HepG2 (cell line): ENCODE results near the gene KIF25. TPM values are rescaled to one million over a fixed set of nuclear protein-coding genes. Genes with fewer than 3 reads are reported as not detected.

ENCODE experiments used
- ATAC-seq: fragments of 200-7000 bp; cut with Tn5 transposase; 3 replicates; pipeline ENCODE4 v1.9.1; 2020; ENCODE audit warnings: mild to moderate bottlenecking, moderate library complexity
- BruUV-seq: library from RNA; stranded (reverse); fragments of 400-500 nt; replicated peaks from 2 replicates; lab custom pipeline; 2021; lab: Mats Ljungman, UMichigan
- CTCF ChIA-PET: fragments of 300-600 bp; formaldehyde crosslinking; extraction: SDS; loops from one replicate; lab custom pipeline; 2021; ENCODE audit warnings: low total read pairs, inconsistent platforms, low intra/inter-chr PET ratio; lab: Yijun Ruan, JAX
- POLR2A ChIA-PET: fragments of 350-600 bp; sonication (Branson Sonifier 250); formaldehyde crosslinking; loops from one replicate; lab custom pipeline; 2020; ENCODE audit warnings: antibody characterized with exemption, inconsistent platforms; lab: Yijun Ruan, JAX
- DNase-seq: peaks from one replicate; pipeline ENCODE4 v3.0.0-alpha.2; 2015; ENCODE audit warnings: low spot score
- FAIRE-seq: peaks from 3 replicates; lab custom pipeline; 2011; peaks lifted over from hg19 to GRCh38; lab: Jason Lieb, UNC
- H2AFZ ChIP-seq: one replicate; pipeline ENCODE4 v1.6.1; 2011; ENCODE audit warnings: low read length, inconsistent platforms
- H3K27ac ChIP-seq: fragments of 300-600 bp; 3 replicates; pipeline ENCODE4 v1.8.0; 2011; ENCODE audit warnings: mixed run types, mild to moderate bottlenecking, mixed read lengths, low read length, inconsistent platforms; ENCODE audit not compliant: insufficient read depth; ENCODE audit errors: extremely low read length
- H3K27me3 ChIP-seq, 2 experiments: fragments of 200-600 bp in 1 of 2; 2 replicates in 1 of 2; 3 replicates in 1 of 2; pipeline versions ENCODE4 v1.6.0 to v1.8.0; 2011; ENCODE audit warnings: low read length in 2 of 2, mild to moderate bottlenecking in 2 of 2, moderate library complexity in 2 of 2, inconsistent platforms in 1 of 2; ENCODE audit not compliant: insufficient read depth in 2 of 2, control insufficient read depth in 1 of 2
- H3K36me3 ChIP-seq, 2 experiments: fragments of 200-600 bp in 1 of 2; replicated peaks in 1 of 2; 2 replicates in 1 of 2; 3 replicates in 1 of 2; pipeline versions ENCODE4 v1.5.1 to v1.8.0; 2011; ENCODE audit warnings: low read length in 2 of 2, inconsistent platforms in 1 of 2; ENCODE audit not compliant: insufficient read depth in 2 of 2, control insufficient read depth in 1 of 2
- H3K4me1 ChIP-seq: 2 replicates; pipeline ENCODE4 v1.5.1; 2012; ENCODE audit warnings: low read length, inconsistent platforms; ENCODE audit not compliant: insufficient read depth
- H3K4me2 ChIP-seq: 2 replicates; pipeline ENCODE4 v1.6.0; 2011; ENCODE audit warnings: low read depth, low read length, inconsistent platforms
- H3K4me3 ChIP-seq, 3 experiments: fragments of 200-600 bp in 1 of 3; sonication (generic), shearing (Covaris generic) in 1 of 3; replicated peaks in 1 of 3; 2 replicates each; pipeline ENCODE4 v1.5.1; 2011 to 2016; ENCODE audit warnings: low read length in 3 of 3, inconsistent platforms in 2 of 3, low read depth in 2 of 3, mild to moderate bottlenecking in 2 of 3, control low read depth in 1 of 3, mixed read lengths in 1 of 3; ENCODE audit not compliant: insufficient read depth in 1 of 3
- H3K79me2 ChIP-seq: one replicate; pipeline ENCODE4 v1.6.1; 2011; ENCODE audit warnings: low read length, inconsistent platforms; ENCODE audit not compliant: insufficient read depth
- H3K9ac ChIP-seq: 2 replicates; pipeline ENCODE4 v1.6.0; 2011; ENCODE audit warnings: mild to moderate bottlenecking, low read depth, low read length, inconsistent platforms; ENCODE audit not compliant: insufficient read depth
- H3K9me3 ChIP-seq: 2 replicates; pipeline ENCODE4 v1.5.1; 2012; ENCODE audit warnings: mild to moderate bottlenecking, low read length
- H4K20me1 ChIP-seq: 2 replicates; pipeline ENCODE4 v1.6.0; 2011; ENCODE audit warnings: inconsistent platforms, mild to moderate bottlenecking, low read length, moderate library complexity; ENCODE audit not compliant: insufficient read depth
- HNRNPK ChIP-seq: fragments of 200-400 bp; formaldehyde crosslinking; IDR thresholded peaks from 2 replicates; pipeline ENCODE4 v1.6.1; 2018; ENCODE audit warnings: low read length, low read depth, moderate library complexity, mild to moderate bottlenecking; ENCODE audit not compliant: poor library complexity, severe bottlenecking
- SALL1 ChIP-seq: sonication (generic); formaldehyde crosslinking; IDR thresholded peaks from 2 replicates; pipeline ENCODE4 v1.8.0; 2022; ENCODE audit warnings: mild to moderate bottlenecking, missing genetic modification reagents
- TCF7 ChIP-seq: sonication (generic); IDR thresholded peaks from 2 replicates; pipeline ENCODE4 v1.6.1; 2016; ENCODE audit warnings: antibody characterized with exemption, low read depth
- ZNF225 ChIP-seq: sonication (generic); formaldehyde crosslinking; IDR thresholded peaks from 2 replicates; pipeline ENCODE4 v1.4.0; 2020; ENCODE audit warnings: mild to moderate bottlenecking, missing genetic modification reagents
- WGBS: methylation state at CpG from one replicate; pipeline ENCODE4 v1.1.6; 2017; ENCODE audit warnings: low lambda C conversion rate; 5-methylcytosine and 5-hydroxymethylcytosine counted together
- in situ Hi-C: cut with HindIII; loops from 2 replicates; pipeline ENCODE4 v1.10.0; 2017; ENCODE audit warnings: low pct_unique_long_range_greater_than_20kb; ENCODE audit not compliant: extremely low pct_ligation_motif_present
- intact Hi-C: fragments of 100-400 bp; cut with micrococcal nuclease; formaldehyde crosslinking; loops from one replicate; pipeline ENCODE4 v1.10.0; 2022; ENCODE audit not compliant: unreplicated experiment
- polyA plus RNA-seq, 8 experiments: library from polyadenylated mRNA; depleted of rRNA in 3 of 8; stranded (reverse) in 7 of 8; unstranded in 1 of 8; fragments of >200 nt; fragmentation: Illumina TruSeq in 4 of 8; extraction: Trizol in 4 of 8; gene quantifications; 2 replicates each; pipeline versions ENCODE4 v1.2.1 to v1.2.3, GENCODE V29; 2011 to 2016; ENCODE audit warnings: low read depth in 4 of 8, missing spikeins in 1 of 8, mixed read lengths in 1 of 8; ENCODE audit not compliant: insufficient read depth in 1 of 8
- total RNA-seq, 5 experiments: library from RNA; depleted of rRNA; stranded (reverse); fragments of >200 nt; fragmentation: Illumina TruSeq; extraction: Trizol; gene quantifications; 2 replicates each; pipeline ENCODE4 v1.2.3, GENCODE V29; 2016; ENCODE audit warnings: low read depth in 1 of 5

Gene KIF25
- total and polyA plus RNA-seq, 2 of the 13 experiments (the other 11 are each of a cell fraction or from before 2014, with no cell fraction given) = not detected

DNA sequence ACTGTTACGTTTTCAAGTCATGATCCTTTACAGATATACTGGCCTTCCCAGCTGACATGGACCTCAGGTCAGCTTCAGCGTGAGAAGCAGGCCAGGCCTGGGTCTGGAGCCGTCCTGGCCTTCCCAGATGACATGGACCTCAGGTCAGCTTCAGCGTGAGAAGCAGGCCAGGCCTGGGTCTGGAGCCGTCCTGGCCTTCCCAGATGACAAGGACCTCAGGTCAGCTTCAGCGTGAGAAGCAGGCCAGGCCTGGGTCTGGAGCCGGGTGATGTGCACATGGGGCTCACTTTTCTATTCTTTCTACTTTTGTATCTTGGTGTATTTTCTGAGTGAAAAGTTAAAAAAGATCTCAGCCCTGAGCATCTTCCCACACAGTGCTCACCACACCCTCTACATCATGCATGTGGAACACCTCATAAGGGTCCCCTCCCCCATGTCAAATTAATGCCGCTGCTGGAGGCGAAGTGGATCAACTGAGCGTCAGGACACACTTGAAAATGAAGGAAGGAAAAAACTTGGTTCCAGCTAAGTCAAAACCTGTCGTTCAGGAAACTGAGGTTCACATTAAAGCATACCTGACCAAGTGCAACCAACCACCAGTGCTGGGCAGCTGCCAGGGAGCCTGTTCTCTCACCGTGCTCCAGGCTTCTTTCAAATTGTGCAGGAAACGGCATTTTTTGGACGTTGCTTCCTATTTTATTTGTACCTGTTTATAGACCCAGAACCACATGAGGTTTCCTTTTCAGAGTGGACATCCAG, 32.2 kb downstream of the KIF25 start:
- DNase-seq (no peak), FAIRE-seq (no peak), ATAC-seq (peak; percentile 37; the same call in 2 of the 3 replicates)
- Histone ChIP-seq H3K9ac (no peak overlapping the region), H3K27ac (no peak overlapping the region), H3K36me3 (no peaks in the 10 kb centered on the region), H3K79me2 (no peaks in the 10 kb centered on the region), H4K20me1 (no peaks in the 10 kb centered on the region), H3K9me3 (no peaks in the 10 kb centered on the region), H3K4me2 (no peak overlapping the region), H3K27me3 (peaks cover 0 to 19% of the 10 kb centered on the region in 2 experiments; a peak in 3 of 5 replicates), H2AFZ (no peak overlapping the region), H3K4me3 (no peak overlapping the region), H3K4me1 (peaks cover 6% of the 10 kb centered on the region)
- no TSS peak for BruUV-seq
- TF ChIP-seq SALL1 (CRISPR knock-in tag) (no peak), TCF7 (no peak)
- 44% methylated on average over 14 of the region's 14 CpGs for WGBS
- ChIA-PET CTCF (no interaction called here), POLR2A (no interaction called here)
- intact Hi-C loops (no loop called here), in situ Hi-C loops (no loop called here)

DNA sequence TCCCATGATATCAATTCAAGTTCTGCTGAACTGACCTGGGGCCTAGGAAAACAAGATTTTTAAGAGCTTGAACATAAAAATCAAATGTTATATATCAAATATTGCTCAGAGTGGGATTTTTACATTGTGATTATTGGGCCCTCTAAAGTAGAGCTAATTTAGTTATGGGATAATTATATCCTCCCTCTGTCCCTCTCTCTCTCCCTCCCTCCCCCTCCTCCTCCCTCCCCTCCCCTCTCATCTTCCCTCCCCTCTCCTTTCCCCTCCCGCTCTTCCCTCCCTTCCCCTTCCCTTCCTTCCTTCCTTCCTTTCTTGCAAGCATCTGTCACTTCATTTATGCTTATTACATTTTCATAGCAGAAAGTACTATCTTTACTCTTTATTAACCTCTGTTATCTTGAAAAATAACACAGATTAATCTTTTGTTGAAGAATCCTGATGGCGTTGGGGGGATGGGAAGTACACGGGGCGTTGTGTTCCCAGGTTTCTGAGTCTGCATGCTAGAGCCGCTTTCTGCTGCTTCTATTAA, 32.8 kb downstream of the KIF25 start:
- Histone ChIP-seq H2AFZ (no peak overlapping the region), H3K36me3 (no peaks in the 10 kb centered on the region), H3K27me3 (peaks cover 0 to 19% of the 10 kb centered on the region in 2 experiments; a peak in 3 of 5 replicates), H3K27ac (no peak overlapping the region), H3K9me3 (no peaks in the 10 kb centered on the region), H3K4me1 (no peaks in the 10 kb centered on the region; the same call in 1 of the 2 replicates), H4K20me1 (no peaks in the 10 kb centered on the region), H3K4me3 (no peak overlapping the region), H3K4me2 (no peak overlapping the region), H3K79me2 (no peaks in the 10 kb centered on the region), H3K9ac (no peak overlapping the region)
- intact Hi-C loops (no loop called here), in situ Hi-C loops (no loop called here)
- no peak for FAIRE-seq
- BruUV-seq = no TSS peak
- ATAC-seq = no peak
- POLR2A ChIA-PET = no interaction called here
- CTCF ChIA-PET = no interaction called here
- TF ChIP-seq ZNF225 (CRISPR knock-in tag) (no peak), HNRNPK (peak; percentile 90)
- WGBS = 35% methylated on average over 5 of the region's 5 CpGs
- DNase-seq = no peak
